T-helper 2 cell treated with Interferon-gamma antibody and Interleukin-4, amounts not matched to agents 5 μg/mL and 100 μg/mL, for 36 hours (primary cell): Measurements from ENCODE around the gene CFAP46.
"Not testable (repeated sequence)": the region's sequence is repeated elsewhere in the genome, so short reads cannot be mapped to it uniquely, and the experiment has no call there.

Experiments used
- DNase-seq: peaks from one replicate; pipeline ENCODE4 v3.0.0; 2021; ENCODE audit warnings: low spot score
- H3K27ac Mint-ChIP-seq: one replicate; pipeline ENCODE4 v1.8.0; 2021; ENCODE audit warnings: mild to moderate bottlenecking, mixed read lengths
- H3K27me3 Mint-ChIP-seq: one replicate; pipeline ENCODE4 v1.8.0; 2021; ENCODE audit warnings: low read depth, mixed read lengths
- H3K36me3 Mint-ChIP-seq: one replicate; pipeline ENCODE4 v1.8.0; 2021; ENCODE audit warnings: low read depth, mixed read lengths
- H3K4me1 Mint-ChIP-seq: one replicate; pipeline ENCODE4 v1.8.0; 2021; ENCODE audit warnings: low read depth, mixed read lengths
- H3K4me3 Mint-ChIP-seq: one replicate; pipeline ENCODE4 v1.8.0; 2022; ENCODE audit warnings: mild to moderate bottlenecking, moderate library complexity, mixed read lengths
- H3K9me3 Mint-ChIP-seq: one replicate; pipeline ENCODE4 v1.8.0; 2021; ENCODE audit warnings: mixed read lengths

The CFAP46 gene

DNA sequence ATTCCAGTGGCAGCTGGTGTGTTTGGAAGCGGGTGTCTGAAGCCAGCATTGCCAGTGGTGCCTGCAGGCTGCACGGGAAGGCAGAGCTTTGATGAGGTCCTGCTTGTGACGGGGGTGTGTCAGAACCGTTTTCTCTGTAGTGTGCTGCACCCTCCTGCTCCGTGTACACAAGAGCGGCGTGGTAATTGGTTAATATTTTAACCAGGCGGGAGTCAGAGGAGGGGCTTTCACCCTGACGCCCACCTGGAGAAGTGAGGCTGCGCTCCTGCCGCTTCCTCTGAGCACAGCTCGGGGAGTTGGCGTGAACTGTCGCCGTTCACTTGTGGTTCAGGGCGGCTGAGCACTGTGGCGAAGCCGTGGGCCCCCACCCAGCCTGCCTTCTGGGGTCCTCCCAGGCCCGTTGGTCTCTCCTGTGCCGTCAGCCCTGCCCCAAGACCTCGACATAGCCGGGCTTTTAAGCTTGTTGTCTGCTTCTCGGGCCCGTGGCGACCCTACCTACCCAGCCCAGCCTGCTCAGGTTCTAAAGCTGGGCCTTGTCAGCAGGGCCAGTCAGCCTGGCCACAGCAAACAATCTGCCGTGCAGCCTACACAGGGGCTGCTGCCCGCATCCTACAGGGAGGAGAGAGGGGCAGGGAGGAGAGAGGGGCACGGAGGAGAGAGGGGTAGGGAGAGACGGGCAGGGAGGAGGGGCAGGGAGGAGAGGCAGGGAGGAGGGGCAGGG, 168.0 kb downstream of the CFAP46 start:
- H3K9me3 Mint-ChIP-seq = no peaks in the 10 kb centered on the region
- DNase-seq = no peak
- peaks cover 3% of the 10 kb centered on the region for H3K36me3 Mint-ChIP-seq
- H3K27ac Mint-ChIP-seq = no peak overlapping the region
- H3K27me3 Mint-ChIP-seq = no peaks in the 10 kb centered on the region
- H3K4me3 Mint-ChIP-seq = no peak overlapping the region
- no peaks in the 10 kb centered on the region for H3K4me1 Mint-ChIP-seq

DNA sequence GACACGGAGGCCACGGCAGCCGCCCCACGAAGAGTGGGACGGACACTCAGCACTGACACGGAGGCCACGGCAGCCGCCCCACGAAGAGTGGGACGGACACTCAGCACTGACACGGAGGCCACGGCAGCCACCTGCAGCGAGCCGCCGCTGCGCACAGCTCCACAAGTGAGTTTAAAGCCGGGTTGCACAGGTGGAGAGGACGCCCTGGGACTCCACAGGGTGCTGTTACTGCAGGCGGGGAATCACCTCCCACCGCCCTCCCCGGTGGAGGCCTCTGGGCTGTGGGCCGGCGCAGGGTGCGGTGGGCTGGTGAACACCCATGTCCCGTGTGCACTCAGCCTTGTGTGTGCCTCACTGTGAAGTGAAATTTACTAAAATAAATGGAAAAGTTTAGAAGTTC, 169.6 kb downstream of the CFAP46 start:
- not testable (repeated sequence) for H3K36me3 Mint-ChIP-seq, H3K4me3 Mint-ChIP-seq, H3K9me3 Mint-ChIP-seq, H3K27ac Mint-ChIP-seq, H3K4me1 Mint-ChIP-seq, DNase-seq, H3K27me3 Mint-ChIP-seq

DNA sequence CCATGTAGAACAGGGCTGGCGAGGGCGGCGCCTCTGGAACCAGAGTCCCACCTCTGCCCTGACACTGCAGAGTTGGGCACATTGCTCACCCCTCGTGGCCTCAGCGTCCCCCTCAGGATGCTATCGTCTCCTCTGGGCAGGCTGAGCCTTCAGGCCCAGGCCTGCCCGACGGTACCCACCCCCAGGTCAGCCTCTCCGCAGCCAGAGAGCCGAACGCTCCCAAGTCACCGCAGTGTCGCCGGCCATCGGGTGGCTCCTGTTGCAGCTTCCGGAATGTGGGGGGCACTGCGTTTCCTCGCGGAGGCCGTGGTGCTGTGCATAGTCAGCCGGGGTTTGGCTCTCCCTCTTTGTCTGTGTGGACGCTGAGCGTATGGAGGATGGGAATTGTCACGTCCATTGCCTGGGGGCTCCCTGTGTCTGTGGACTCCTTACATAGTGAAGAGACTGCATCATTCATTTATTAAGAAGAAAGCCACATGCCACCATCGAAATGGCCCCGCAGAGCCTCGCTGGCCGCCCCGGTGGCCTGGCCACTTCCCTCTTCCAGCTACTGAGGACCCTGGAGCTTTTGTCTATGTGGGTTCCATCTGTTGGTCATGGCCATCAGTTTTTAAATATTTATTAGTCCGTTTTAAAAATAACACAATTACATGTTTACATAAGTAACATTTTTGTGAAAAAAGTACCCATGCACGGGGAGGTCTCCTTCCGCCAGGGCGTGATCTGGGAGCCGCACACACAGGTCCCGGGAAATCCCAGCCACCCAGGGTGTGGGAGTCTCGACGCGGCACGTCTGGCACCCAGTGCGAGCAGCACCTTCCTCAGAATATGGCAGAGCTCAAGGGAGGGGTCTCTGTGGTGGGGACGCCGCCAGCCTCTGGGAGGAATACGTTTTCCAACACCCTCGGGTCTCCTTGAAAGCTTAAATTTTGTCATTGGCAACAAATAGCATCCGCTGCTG, 172.0 kb downstream of the CFAP46 start:
- H3K27me3 Mint-ChIP-seq = no peaks in the 10 kb centered on the region
- no peak overlapping the region for H3K4me3 Mint-ChIP-seq
- no peak for DNase-seq
- peaks cover 5% of the 10 kb centered on the region for H3K9me3 Mint-ChIP-seq
- H3K36me3 Mint-ChIP-seq = peaks cover 14% of the 10 kb centered on the region
- H3K4me1 Mint-ChIP-seq = no peaks in the 10 kb centered on the region
- H3K27ac Mint-ChIP-seq = no peak overlapping the region

DNA sequence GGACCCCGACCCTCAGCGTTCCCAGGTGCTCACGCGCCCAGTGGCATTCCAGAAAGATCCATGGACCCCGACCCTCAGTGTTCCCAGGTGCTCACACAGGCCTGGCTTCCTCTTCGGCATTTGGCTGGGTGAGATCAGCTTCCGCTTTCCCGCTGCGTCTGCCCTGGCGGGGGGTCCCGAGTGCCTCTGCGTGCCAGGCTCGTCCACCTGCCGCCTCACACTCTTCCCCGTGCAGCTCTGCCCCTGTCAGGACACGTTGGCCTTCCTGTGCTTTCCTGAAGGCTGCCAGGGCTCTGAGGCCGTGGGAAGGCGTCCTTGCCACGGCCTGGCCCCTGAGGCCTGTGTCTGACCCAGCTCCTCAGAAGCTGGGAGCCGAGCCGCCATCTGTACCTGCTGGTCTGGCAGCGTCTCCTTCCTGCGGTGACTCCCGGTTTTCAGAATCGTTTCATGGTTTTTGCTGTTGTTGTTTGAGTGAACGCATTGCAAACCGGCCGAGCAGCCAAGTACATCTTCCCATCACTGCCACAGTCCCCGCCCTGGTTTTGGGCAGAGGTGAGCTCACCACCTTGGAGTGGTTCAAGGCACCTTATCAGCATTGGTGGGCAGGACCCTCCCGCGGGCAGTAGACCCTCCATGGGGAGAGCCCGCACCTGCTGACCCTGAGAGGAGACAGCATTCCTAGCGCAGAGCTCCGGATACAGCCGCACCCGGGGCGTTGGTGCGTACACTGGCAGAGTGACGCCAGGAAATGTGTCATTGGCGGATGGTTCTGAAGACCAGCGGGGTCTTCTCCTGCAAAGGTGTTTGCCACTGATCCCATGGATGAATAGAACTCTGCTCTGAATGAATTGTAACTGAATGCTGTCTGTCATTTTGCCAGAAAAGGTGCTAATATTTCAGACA, 173.8 kb downstream of the CFAP46 start:
- DNase-seq = no peak
- Mint-ChIP-seq H3K4me3 (no peak overlapping the region), H3K4me1 (no peaks in the 10 kb centered on the region), H3K27me3 (no peaks in the 10 kb centered on the region), H3K9me3 (peaks cover 5% of the 10 kb centered on the region), H3K27ac (no peak overlapping the region), H3K36me3 (peaks cover 14% of the 10 kb centered on the region)

DNA sequence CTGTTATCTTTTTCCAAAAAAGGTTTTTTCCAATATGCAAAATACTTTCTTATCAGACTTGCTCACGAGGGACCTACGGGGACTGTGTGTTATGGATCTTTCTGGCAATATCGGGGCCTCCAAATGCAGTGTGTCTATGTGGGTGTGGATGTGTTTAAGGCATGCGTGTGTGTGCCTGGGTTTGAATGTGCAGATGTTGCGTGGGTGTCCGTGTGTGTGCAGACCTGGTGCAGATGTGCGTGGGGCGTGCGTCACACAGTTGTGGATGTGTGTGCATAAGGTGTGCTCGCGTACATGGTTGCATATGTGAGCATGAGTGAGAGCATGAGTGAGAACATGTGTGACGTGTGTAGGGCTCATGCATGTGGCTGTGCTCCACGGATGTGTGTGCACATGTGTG, 176.1 kb downstream of the CFAP46 start:
- no peak for DNase-seq
- Mint-ChIP-seq H3K27ac (no peak overlapping the region), H3K9me3 (peaks cover 5% of the 10 kb centered on the region), H3K27me3 (no peaks in the 10 kb centered on the region), H3K4me3 (no peak overlapping the region), H3K4me1 (no peaks in the 10 kb centered on the region), H3K36me3 (peaks cover 13% of the 10 kb centered on the region)

DNA sequence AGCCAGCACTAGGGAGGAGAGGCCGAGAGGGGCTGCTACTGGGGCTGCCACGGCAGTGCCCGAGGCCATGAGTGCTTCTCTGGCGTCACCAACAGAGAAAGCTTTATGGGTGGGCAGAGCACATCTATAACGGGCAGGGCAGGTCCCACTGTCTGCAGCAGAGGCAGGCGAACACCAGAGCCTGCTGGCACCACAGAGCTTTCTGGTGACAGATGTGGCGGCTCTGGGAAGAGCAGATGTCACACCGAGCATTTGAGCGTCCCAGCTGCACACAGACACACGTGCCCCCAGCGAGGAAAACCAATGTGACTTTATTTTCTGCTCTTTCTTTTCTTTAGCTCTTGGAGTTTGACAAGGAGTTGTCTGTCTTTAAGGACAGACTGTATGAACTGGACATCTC, 176.9 kb downstream of the CFAP46 start:
- Mint-ChIP-seq H3K4me1 (no peaks in the 10 kb centered on the region), H3K27me3 (no peaks in the 10 kb centered on the region), H3K9me3 (peaks cover 5% of the 10 kb centered on the region), H3K27ac (no peak overlapping the region), H3K36me3 (peaks cover 13% of the 10 kb centered on the region), H3K4me3 (no peak overlapping the region)
- DNase-seq = no peak

DNA sequence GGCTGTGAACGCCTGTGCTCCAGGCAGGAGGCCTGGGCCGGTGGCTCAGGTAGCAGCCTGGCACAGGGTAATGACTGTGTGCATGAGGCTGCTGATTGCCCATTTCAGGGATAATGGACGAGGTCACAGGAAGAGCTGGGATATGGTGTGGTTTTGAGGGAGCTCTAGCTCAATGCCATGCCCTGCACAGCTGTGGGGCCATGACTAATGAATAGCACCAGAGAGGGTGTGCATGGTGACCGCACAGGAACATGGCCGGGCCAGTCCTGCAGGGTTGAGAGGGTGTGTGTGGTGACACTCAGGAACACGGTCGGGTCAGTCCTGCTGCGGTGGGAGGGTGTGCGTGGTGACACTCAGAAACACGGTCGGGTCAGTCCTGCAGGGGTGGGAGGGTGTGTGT, 178.3 kb downstream of the CFAP46 start:
- H3K4me3 Mint-ChIP-seq = no peak overlapping the region
- peaks cover 11% of the 10 kb centered on the region for H3K36me3 Mint-ChIP-seq
- no peaks in the 10 kb centered on the region for H3K27me3 Mint-ChIP-seq
- DNase-seq = no peak
- peaks cover 5% of the 10 kb centered on the region for H3K9me3 Mint-ChIP-seq
- H3K27ac Mint-ChIP-seq = no peak overlapping the region
- H3K4me1 Mint-ChIP-seq = no peaks in the 10 kb centered on the region

DNA sequence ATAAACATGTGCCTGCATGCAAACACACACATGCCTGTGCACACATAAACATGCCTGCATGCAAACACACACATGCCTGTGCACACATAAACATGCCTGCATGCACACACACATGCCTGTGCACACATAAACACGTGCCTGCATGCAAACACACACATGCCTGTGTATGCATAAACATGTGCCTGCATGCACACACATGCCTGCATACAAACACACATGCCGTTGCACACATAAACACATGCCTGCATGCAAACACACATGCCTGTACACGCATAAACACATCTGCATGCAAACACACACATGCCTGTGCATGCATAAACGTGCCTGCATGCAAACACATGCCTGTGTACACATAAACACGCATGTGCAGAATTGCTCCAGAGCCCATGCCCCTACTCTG, 178.8 kb downstream of the CFAP46 start:
- Mint-ChIP-seq H3K4me3 (no peak overlapping the region), H3K27ac (no peak overlapping the region), H3K27me3 (no peaks in the 10 kb centered on the region), H3K4me1 (no peaks in the 10 kb centered on the region), H3K36me3 (peaks cover 8% of the 10 kb centered on the region), H3K9me3 (peaks cover 5% of the 10 kb centered on the region)
- DNase-seq = no peak

DNA sequence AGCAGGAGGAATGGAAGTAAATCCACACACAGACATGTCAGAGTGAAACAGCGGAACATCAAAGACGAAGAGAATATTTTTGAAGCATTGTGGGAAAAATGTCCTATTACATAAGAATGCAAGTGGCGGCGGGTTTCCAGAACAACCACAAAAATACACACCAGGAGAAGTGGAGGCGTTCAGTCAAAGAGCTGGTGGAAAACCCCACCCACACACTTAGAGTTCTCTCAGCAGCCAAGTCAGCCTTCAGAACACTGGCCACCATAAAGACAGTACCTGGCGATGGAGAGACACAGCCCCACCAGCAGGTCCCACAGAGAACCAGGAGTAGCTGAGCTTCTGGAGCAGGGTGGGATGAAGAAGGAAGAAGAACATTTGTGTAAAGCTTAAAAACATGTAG, 180.1 kb downstream of the CFAP46 start:
- DNase-seq = peak; percentile 23
- peaks cover 5% of the 10 kb centered on the region for H3K9me3 Mint-ChIP-seq
- H3K4me1 Mint-ChIP-seq = no peaks in the 10 kb centered on the region
- no peaks in the 10 kb centered on the region for H3K27me3 Mint-ChIP-seq
- no peak overlapping the region for H3K27ac Mint-ChIP-seq
- H3K36me3 Mint-ChIP-seq = peaks cover 7% of the 10 kb centered on the region
- no peak overlapping the region for H3K4me3 Mint-ChIP-seq

DNA sequence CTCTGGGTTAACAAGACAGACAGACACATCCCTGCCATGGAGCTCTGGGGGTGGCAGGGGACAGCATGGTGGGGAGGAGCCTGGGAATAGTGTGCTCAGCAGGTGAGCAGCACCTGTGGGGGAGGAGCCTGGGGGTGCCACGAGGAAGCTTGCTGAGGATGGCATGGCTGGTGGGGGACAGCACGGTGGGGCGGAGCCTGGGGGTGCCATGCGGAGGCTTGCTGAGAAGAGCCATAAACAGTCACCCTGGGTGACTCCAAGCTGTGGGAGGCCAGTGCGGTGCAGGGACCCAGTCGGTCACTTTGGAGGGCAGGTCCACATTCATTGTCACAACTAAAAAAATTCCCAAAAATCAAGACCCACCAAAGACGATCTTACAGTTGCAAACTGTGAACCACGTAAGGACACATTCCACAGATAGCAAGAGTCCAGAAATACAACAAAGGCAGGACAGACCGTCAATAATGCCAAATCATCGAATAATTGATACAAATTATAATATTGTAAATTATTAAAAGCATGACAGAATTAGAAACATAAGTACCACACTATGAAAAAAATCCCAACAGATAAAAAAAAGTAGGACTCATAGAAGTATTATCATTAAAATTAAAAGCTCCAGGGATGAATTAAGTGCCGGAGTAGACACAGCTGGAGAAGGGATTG, 180.8 kb downstream of the CFAP46 start:
- Mint-ChIP-seq H3K9me3 (peaks cover 3% of the 10 kb centered on the region), H3K27me3 (no peaks in the 10 kb centered on the region), H3K4me3 (no peak overlapping the region), H3K36me3 (peaks cover 7% of the 10 kb centered on the region), H3K4me1 (no peaks in the 10 kb centered on the region), H3K27ac (no peak overlapping the region)
- DNase-seq = no peak

DNA sequence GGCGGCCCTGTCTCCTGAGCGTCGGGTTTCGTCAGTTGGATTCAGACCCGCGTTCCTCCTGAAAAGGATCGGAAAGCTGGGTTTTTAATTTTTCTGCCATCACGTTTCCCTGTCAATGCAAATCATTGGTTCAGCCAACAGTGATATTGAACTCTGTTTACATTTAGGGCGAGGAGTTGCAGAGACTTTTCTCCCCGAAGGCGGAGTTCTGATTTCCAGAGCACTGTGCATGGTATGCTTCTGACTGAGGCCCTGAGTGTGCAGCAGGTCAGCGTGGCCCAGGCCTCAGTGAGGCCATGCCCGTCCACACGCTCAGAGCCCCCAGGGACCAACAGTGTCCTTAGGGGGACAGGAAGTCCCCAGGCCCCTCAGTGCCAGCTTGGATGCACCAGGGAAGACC, 183.5 kb downstream of the CFAP46 start:
- Mint-ChIP-seq H3K36me3 (peaks cover 20% of the 10 kb centered on the region), H3K27me3 (no peaks in the 10 kb centered on the region), H3K4me3 (no peak overlapping the region)

More for the DNA sequence above, 183.5 kb downstream of the CFAP46 start:
- DNase-seq = no peak
- Mint-ChIP-seq H3K9me3 (peaks cover 7% of the 10 kb centered on the region), H3K27ac (no peak overlapping the region), H3K4me1 (no peaks in the 10 kb centered on the region)
